Lung microvascular endothelial cell (primary cell): ENCODE data around the gene NOS2. TPM values are rescaled to one million over a fixed set of nuclear protein-coding genes. Genes with fewer than 3 reads are reported as not detected.

Experiments used
- DNase-seq, 2 donors: peaks; one replicate each; pipeline versions ENCODE4 v3.0.0 to v3.0.0-alpha.2; 2010; ENCODE audit warnings: low read depth in 2 of 2
- total RNA-seq: library from RNA; depleted of rRNA; stranded (reverse); fragments of >200 nt; gene quantifications from 2 replicates; pipeline ENCODE4 v1.2.1, GENCODE V29; 2014

The NOS2 gene
- total RNA-seq, 1 donor from 2014 or later = 0.20 TPM

- DNase-seq = no peak
These were observed 78.5 kb downstream of the NOS2 start for GRCh38 chr17:27721797-27722196.

Other genes starting within 250 kb of the NOS2 start
- 24.8 and 25.7 TPM in 2 replicates for gene LGALS9, start 169.3 kb downstream of the NOS2 start, total RNA-seq
- gene LYRM9, start 92.8 kb upstream of the NOS2 start, total RNA-seq = 1.8 and 3.5 TPM in 2 replicates
- gene NLK, start 242.1 kb upstream of the NOS2 start, total RNA-seq = 24.6 and 31.9 TPM in 2 replicates